ENCODE data around the gene RGS17. TPM values are rescaled to one million over a fixed set of nuclear protein-coding genes. Genes with fewer than 3 reads are reported as not detected.
A peak's percentile ranks its signal among the peaks of the same experiment; 100 is the strongest.

Gene RGS17
- total RNA-seq, 1 experiment from 2014 or later = 3.2 TPM

GRCh38 chr6:152976749-152977148 lies 154.3 kb downstream of the RGS17 start:
- Histone ChIP-seq H3K27me3 (ENCODE audit: insufficient read depth, low read length) (no peaks in the 10 kb centered on the region), H3K18ac (ENCODE audit: insufficient read length, low read depth, low read length) (no peak overlapping the region), H3T11ph (ENCODE audit: low read length) (no peak overlapping the region), H3K23me2 (ENCODE audit: insufficient read length, low read depth, low read length, poor library complexity, severe bottlenecking) (no peaks in the 10 kb centered on the region), H4K20me1 (ENCODE audit: control insufficient read depth, insufficient read depth, insufficient read length) (no peaks in the 10 kb centered on the region), H3K79me2 (ENCODE audit: insufficient read depth, low read length) (peaks cover 59% of the 10 kb centered on the region), H4K91ac (ENCODE audit: insufficient read length, low read depth, low read length) (no peak overlapping the region), H3K4me2 (ENCODE audit: insufficient read depth, insufficient read length, low read length) (no peak overlapping the region), H4K5ac (ENCODE audit: insufficient read length, low read depth, low read length) (no peak overlapping the region), H3K79me1 (ENCODE audit: insufficient read depth, low read depth, low read length, poor library complexity, severe bottlenecking) (peaks cover 4% of the 10 kb centered on the region), H3K14ac (ENCODE audit: insufficient read depth, low read length) (no peak overlapping the region), H3K4me1 (ENCODE audit: insufficient read depth, low read length) (no peaks in the 10 kb centered on the region; the same call in 1 of the 2 replicates), H4K8ac (replicated peaks; ENCODE audit: insufficient read length, low read depth, low read length) (no peak overlapping the region), H2BK20ac (ENCODE audit: low read depth, low read length, poor library complexity, severe bottlenecking) (no peak overlapping the region), H2AFZ (ENCODE audit: low read length) (no peak overlapping the region), H2AK5ac (ENCODE audit: insufficient read length, low read length) (no peak overlapping the region), H2BK15ac (ENCODE audit: low read depth, low read length) (no peak overlapping the region), H2BK12ac (ENCODE audit: insufficient read length, low read depth, low read length) (no peak overlapping the region), H3K23ac (ENCODE audit: insufficient read length, low read depth, low read length) (no peak overlapping the region), H3K4ac (ENCODE audit: low read depth, low read length) (no peak overlapping the region), H3K9me3 (ENCODE audit: control insufficient read depth, low read depth, low read length) (no peaks in the 10 kb centered on the region), H2BK120ac (ENCODE audit: low read depth, low read length, poor library complexity, severe bottlenecking) (no peak overlapping the region), H2BK5ac (ENCODE audit: insufficient read length, low read length) (no peak overlapping the region), H3K27ac (ENCODE audit: insufficient read length, low read depth, low read length) (no peak overlapping the region), H3K56ac (ENCODE audit: insufficient read length, low read depth, low read length) (no peak overlapping the region), H3K9ac (ENCODE audit: extremely low read depth, insufficient read length, low read length) (no peak overlapping the region)
- Mint-ChIP-seq H3K9me3 (no peaks in the 10 kb centered on the region), H3K27ac (peak overlapping the region in 2 of 3 experiments; percentile 57 to 83; a peak in 4 of 7 replicates), H3K36me3 (ENCODE audit: insufficient read depth in 1 of 3, low read depth in 3 of 3) (peaks cover 49 to 70% (median 58%) of the 10 kb centered on the region in 3 experiments; a peak in 6 of 7 replicates), H3K27me3 (ENCODE audit: low read depth) (no peaks in the 10 kb centered on the region), H3K4me3 (no peak overlapping the region), H3K4me1 (peaks cover 50 to 52% of the 10 kb centered on the region in 2 experiments)
- no peak for TF ChIP-seq CTCF (conservative IDR thresholded peaks at IDR 0.05)
- no peak for DNase-seq
- no CpG with 5 or more reads among the region's 1 CpG for WGBS (ENCODE audit: extremely low coverage, insufficient read length, low lambda C conversion rate)
